ENCODE results near the gene CCDC127. TPM values are rescaled to one million over a fixed set of nuclear protein-coding genes. Genes with fewer than 3 reads are reported as not detected.

The CCDC127 gene
- total RNA-seq, 1 experiment from 2014 or later = 10.5 TPM

GRCh38 chr5:173392-174290 lies 44.3 kb downstream of the CCDC127 start:
- POLR2A ChIA-PET = no interaction called here
- Mint-ChIP-seq H3K9me3 (ENCODE audit: unreplicated experiment) (no peaks in the 10 kb centered on the region), H3K4me3 (ENCODE audit: unreplicated experiment) (no peak overlapping the region), H3K27me3 (ENCODE audit: insufficient read depth, unreplicated experiment) (no peaks in the 10 kb centered on the region), H3K36me3 (ENCODE audit: insufficient read depth, unreplicated experiment) (peaks cover 6% of the 10 kb centered on the region), H3K4me1 (ENCODE audit: low read depth, unreplicated experiment) (peaks cover 12% of the 10 kb centered on the region), H3K27ac (ENCODE audit: unreplicated experiment) (no peak overlapping the region)
- no peak for DNase-seq
- Histone ChIP-seq H3K27me3 (replicated peaks; ENCODE audit: control insufficient read depth, insufficient read depth, low read length) (no peaks in the 10 kb centered on the region), H3K36me3 (ENCODE audit: control insufficient read depth, insufficient read depth, low read length) (no peaks in the 10 kb centered on the region), H3K9me3 (no peaks in the 10 kb centered on the region), H3K4me3 (ENCODE audit: low read depth, low read length) (no peak overlapping the region), H3K4me1 (peaks cover 6% of the 10 kb centered on the region; the same call in 1 of the 2 replicates)
- CTCF ChIA-PET = no interaction called here
- BruUV-seq (replicated peaks) = no TSS peak
- no peak for TF ChIP-seq CTCF (IDR thresholded peaks at IDR 0.05; ENCODE audit: insufficient read depth in 1 of 2, low read depth in 1 of 2, low read length in 1 of 2, severe bottlenecking in 1 of 2, unreplicated experiment in 1 of 2)
- intact Hi-C loops (cut with micrococcal nuclease; ENCODE audit: unreplicated experiment) = no loop called here

- Histone ChIP-seq H3K9me3 (no peaks in the 10 kb centered on the region), H3K27me3 (replicated peaks; ENCODE audit: control insufficient read depth, insufficient read depth, low read length) (no peaks in the 10 kb centered on the region), H3K4me1 (peaks cover 6% of the 10 kb centered on the region; the same call in 1 of the 2 replicates), H3K36me3 (ENCODE audit: control insufficient read depth, insufficient read depth, low read length) (no peaks in the 10 kb centered on the region), H3K4me3 (ENCODE audit: low read depth, low read length) (no peak overlapping the region)
- DNase-seq = no peak
- BruUV-seq (replicated peaks) = no TSS peak
- Mint-ChIP-seq H3K4me1 (ENCODE audit: low read depth, unreplicated experiment) (peaks cover 12% of the 10 kb centered on the region), H3K27me3 (ENCODE audit: insufficient read depth, unreplicated experiment) (no peaks in the 10 kb centered on the region), H3K27ac (ENCODE audit: unreplicated experiment) (no peak overlapping the region), H3K4me3 (ENCODE audit: unreplicated experiment) (no peak overlapping the region), H3K36me3 (ENCODE audit: insufficient read depth, unreplicated experiment) (peaks cover 6% of the 10 kb centered on the region), H3K9me3 (ENCODE audit: unreplicated experiment) (no peaks in the 10 kb centered on the region)
- ChIA-PET POLR2A (no interaction called here), CTCF (no interaction called here)
- no peak for TF ChIP-seq CTCF (IDR thresholded peaks at IDR 0.05; ENCODE audit: insufficient read depth in 1 of 2, low read depth in 1 of 2, low read length in 1 of 2, severe bottlenecking in 1 of 2, unreplicated experiment in 1 of 2)
- intact Hi-C loops (cut with micrococcal nuclease; ENCODE audit: unreplicated experiment) = no loop called here
These were observed 45.1 kb downstream of the CCDC127 start for GRCh38 chr5:172841-173251.

GRCh38 chr5:172421-172820 lies 45.5 kb downstream of the CCDC127 start:
- H3K4me1 Mint-ChIP-seq (ENCODE audit: low read depth, unreplicated experiment) = peaks cover 12% of the 10 kb centered on the region

More at GRCh38 chr5:172421-172820, 45.5 kb downstream of the CCDC127 start:
- Mint-ChIP-seq H3K27ac (ENCODE audit: unreplicated experiment) (no peak overlapping the region), H3K36me3 (ENCODE audit: insufficient read depth, unreplicated experiment) (peaks cover 6% of the 10 kb centered on the region), H3K27me3 (ENCODE audit: insufficient read depth, unreplicated experiment) (no peaks in the 10 kb centered on the region), H3K9me3 (ENCODE audit: unreplicated experiment) (no peaks in the 10 kb centered on the region), H3K4me3 (ENCODE audit: unreplicated experiment) (no peak overlapping the region)
- TF ChIP-seq CTCF (IDR thresholded peaks at IDR 0.05; ENCODE audit: insufficient read depth in 1 of 2, low read depth in 1 of 2, low read length in 1 of 2, severe bottlenecking in 1 of 2, unreplicated experiment in 1 of 2) = no peak
- ChIA-PET CTCF (no interaction called here), POLR2A (no interaction called here)
- H3K9me3 ChIP-seq = no peaks in the 10 kb centered on the region
- no peaks in the 10 kb centered on the region for H3K36me3 ChIP-seq (ENCODE audit: control insufficient read depth, insufficient read depth, low read length)
- H3K4me3 ChIP-seq (ENCODE audit: low read depth, low read length) = no peak overlapping the region
- DNase-seq = no peak
- H3K4me1 ChIP-seq = peaks cover 6% of the 10 kb centered on the region; the same call in 1 of the 2 replicates
- intact Hi-C loops (cut with micrococcal nuclease; ENCODE audit: unreplicated experiment) = no loop called here
- BruUV-seq (replicated peaks) = no TSS peak
- H3K27me3 ChIP-seq (replicated peaks; ENCODE audit: control insufficient read depth, insufficient read depth, low read length) = no peaks in the 10 kb centered on the region
